ENCODE results near the gene LSM4.

Gene LSM4

DNA sequence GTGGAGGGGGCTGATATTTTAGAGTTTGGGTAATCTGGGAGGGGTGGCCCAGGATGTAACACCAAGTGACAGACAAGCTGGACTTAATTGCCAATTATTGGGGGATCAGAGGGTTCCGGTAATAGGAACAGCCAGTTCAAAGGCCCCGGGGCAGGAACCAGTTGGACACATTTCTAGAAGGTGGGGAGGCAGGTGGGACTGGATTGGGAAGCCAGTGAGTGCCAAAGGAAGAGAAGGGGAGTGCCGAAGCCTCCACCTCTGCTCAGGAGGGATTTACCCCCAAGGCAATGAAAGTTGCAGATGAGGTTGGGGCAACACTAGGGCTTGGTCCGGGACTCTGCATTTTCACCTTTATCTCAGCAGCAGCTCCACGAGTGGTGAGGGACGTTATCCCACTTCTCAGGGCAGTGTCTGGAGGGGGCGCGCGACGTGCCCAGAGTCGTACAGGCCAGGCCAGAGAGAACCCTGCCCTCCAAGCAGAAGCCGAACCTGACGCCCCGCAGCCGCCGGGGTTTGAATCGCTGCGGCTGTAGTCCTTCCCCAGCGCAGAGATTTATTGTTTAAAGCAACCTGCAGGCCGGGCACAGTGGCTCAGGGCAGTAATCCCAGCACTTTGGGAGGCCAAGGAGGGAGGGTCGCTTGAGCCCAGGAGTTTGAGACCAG, 35.8 kb downstream of the LSM4 start:
- H3K4me3 ChIP-seq (ENCODE audit: low read length) = no peak overlapping the region
- TF ChIP-seq, protein P1, sequence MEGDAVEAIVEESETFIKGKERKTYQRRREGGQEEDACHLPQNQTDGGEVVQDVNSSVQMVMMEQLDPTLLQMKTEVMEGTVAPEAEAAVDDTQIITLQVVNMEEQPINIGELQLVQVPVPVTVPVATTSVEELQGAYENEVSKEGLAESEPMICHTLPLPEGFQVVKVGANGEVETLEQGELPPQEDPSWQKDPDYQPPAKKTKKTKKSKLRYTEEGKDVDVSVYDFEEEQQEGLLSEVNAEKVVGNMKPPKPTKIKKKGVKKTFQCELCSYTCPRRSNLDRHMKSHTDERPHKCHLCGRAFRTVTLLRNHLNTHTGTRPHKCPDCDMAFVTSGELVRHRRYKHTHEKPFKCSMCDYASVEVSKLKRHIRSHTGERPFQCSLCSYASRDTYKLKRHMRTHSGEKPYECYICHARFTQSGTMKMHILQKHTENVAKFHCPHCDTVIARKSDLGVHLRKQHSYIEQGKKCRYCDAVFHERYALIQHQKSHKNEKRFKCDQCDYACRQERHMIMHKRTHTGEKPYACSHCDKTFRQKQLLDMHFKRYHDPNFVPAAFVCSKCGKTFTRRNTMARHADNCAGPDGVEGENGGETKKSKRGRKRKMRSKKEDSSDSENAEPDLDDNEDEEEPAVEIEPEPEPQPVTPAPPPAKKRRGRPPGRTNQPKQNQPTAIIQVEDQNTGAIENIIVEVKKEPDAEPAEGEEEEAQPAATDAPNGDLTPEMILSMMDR (conservative IDR thresholded peaks at IDR 0.05; ENCODE audit: low read depth, low read length) = no peak
- DNase-seq (ENCODE audit: low read depth) = no peak

DNA sequence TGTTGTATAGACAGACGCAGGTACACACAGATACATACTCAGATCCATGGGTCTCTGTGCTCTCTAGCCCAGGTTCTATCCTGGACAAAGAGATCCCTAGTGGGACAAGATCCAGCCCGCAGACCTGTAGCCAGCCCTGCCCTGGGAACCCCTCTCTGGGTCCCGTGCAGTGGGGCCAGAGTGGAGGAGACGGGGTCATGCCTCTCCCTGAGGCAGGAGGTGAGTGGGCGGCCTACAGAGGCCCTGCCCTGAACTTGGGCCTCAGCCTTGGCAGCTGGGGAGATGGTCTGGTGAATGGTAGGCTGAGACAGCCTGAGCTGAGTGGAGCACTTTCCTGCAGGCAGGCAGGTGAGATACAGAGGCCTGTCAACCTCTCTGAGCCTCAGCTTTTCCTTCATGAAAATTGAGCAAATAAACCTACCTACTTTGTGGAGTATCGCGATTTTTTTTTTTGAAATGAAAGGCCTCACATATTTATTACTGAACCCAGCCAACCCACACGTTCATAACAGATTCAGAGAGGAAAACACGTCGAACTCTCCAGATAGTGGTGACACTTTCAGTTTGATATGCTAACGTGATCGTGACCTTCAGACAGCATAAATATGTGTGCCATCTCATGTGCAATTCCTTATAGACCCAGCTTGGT, 38.0 kb downstream of the LSM4 start:
- TF ChIP-seq, protein P1 (conservative IDR thresholded peaks at IDR 0.05; ENCODE audit: low read depth, low read length) = no peak
- no peak for DNase-seq (ENCODE audit: low read depth)
- no peak overlapping the region for H3K4me3 ChIP-seq (ENCODE audit: low read length)

DNA sequence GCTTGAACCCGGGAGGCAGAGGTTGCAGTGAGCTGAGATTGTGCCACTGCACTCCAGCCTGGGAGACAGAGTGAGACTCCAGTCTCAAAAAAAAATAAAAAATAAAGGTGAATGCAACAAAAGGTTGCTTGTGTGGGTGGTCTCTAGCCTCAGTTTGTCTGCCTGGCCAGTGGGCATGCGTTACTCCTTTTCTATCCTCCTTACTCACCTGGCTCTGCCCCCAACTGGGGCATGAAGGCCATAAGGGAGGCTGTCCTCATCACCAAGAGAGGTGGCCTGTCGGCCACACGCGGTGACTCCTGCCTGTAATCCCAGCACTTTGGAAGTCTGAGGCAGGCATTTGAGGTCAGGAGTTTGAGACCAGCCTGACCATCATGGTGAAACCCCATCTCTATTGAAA, 39.5 kb downstream of the LSM4 start:
- no peak overlapping the region for H3K4me3 ChIP-seq (ENCODE audit: low read length)
- DNase-seq (ENCODE audit: low read depth) = no peak
- TF ChIP-seq, protein P1 (conservative IDR thresholded peaks at IDR 0.05; ENCODE audit: low read depth, low read length) = no peak

DNA sequence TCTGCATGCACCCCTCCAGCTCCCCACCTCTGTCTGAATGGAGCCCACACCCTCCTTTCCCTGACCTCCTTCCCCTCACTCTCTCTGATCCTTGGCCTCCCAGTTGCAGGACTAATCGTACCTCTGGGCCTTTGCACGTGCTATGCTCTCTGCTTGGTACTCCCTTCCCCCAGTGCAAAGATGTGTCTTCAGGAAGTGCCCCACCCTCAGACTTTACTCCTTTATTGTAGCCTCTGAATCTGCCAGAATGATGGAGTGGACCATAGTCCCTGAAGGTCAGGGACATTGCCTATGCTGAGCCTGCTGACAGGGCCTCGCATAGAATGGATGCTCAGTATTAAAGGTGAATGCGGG, 40.1 kb downstream of the LSM4 start:
- no peak overlapping the region for H3K4me3 ChIP-seq (ENCODE audit: low read length)
- TF ChIP-seq, protein P1 (conservative IDR thresholded peaks at IDR 0.05; ENCODE audit: low read depth, low read length) = no peak

DNA sequence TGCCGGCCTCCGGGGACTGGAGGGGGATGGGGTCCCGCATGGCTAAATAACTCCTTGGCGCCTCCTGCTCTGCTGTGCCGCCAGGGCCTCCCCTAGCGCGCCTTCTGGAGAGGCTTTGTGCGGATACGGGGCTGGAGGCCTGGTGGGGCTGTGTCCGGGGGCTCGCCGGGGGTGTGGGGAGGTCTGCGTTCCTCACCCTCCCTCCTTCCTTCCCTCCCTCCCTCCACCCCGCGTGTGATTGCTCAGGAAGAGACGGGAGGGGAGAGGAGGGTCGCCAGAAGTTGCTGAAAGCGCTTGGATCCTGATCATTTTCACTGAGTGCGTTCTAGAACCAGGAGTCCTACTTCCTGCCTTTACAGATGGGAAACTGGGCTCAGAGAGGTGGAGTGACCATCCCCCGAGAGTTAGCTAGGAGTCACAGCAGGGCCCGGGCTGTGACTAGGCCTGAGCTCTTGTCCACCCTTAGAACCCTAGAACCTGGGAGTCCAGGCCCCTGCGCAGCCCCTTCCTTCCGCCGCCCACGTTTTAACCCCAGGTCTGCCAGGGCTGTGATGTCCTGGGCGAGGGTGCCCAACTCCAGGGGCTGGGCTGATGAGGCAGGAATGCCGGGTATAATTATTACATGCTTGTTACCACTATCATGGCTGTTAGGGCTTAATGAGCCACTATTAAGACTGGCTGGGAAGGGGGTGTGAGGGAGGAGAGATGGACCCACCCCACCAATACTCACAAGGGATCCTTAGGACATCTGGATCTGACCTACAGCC, 40.7 kb downstream of the LSM4 start:
- no peak for DNase-seq (ENCODE audit: low read depth)
- peak overlapping the region; percentile 42 for H3K4me3 ChIP-seq (ENCODE audit: low read length)
- TF ChIP-seq, protein P1 (conservative IDR thresholded peaks at IDR 0.05; ENCODE audit: low read depth, low read length) = peak; percentile 37

More for the DNA sequence above, 40.1 kb downstream of the LSM4 start:
- DNase-seq (ENCODE audit: low read depth) = no peak

DNA sequence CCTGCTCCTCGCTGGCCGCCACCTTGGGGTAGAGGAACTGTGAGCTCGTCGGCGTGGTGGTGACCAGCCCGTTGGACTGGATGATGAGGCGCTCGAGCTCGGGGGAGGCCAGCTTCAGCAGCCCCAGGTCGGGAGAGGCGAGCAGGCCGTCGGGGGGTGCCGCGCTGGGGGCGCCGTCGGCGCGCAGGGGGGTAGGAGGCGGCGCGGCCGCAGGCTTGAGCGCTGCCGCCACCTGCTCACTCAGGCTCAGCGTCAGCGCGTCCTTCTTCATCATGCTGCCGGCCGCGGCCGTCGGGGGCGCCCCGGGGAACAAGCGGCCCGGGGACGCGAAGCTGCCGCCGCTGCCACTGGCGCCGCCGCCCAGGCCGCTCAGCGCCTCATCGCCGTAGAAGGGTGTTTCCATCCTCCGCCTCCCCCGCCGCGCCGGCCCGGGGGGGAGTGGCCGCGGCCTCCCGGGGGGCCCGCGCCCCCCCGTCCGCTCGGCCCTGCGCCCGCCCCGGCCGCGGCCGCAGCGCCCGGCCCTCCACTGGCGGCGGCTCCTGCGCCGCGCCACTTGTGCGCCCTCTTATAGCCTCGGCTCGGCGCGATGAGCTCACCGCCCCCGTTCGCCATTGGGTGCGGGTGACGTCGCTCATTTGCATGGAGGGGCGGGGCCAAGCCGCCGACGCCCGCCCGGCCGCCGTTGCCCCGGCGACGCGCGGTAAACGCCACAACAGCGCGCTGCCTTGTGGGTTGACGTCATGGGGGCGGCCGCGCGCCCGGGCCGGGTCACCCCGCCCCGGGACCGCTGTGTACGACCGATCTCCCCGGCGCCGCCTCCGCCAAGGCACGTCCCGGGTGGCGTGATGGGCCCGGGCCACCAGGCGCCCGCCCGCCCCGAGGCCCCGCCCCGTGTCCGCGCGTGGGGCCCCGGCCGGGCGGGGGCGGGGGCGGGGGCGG, 41.5 kb downstream of the LSM4 start, which contains the start of gene JUND:
Gene JUND (minus strand): TSS at position 541 of the 939 bp plus-strand sequence. CDS start 138 bp downstream, at position 403.
- DNase-seq (ENCODE audit: low read depth) = peak; percentile 92
- H3K4me3 ChIP-seq (ENCODE audit: low read length) = peak within 1 kb of the TSS; percentile 99
- TF ChIP-seq, protein P1 (conservative IDR thresholded peaks at IDR 0.05; ENCODE audit: low read depth, low read length) = no peak
